DMS 273 treated with DMSO at 0.1 percent for 48 hours (cell line): ENCODE data around the gene CLDN5.

Experiments
- DNase-seq: peaks from one replicate; lab custom pipeline; 2025; lab: John Stamatoyannopoulos, UW

CLDN5 gene

GRCh38 chr22:19522190-19522880 lies 1.9 kb downstream of the CLDN5 start:
- peak; percentile 52 for DNase-seq

DNA sequence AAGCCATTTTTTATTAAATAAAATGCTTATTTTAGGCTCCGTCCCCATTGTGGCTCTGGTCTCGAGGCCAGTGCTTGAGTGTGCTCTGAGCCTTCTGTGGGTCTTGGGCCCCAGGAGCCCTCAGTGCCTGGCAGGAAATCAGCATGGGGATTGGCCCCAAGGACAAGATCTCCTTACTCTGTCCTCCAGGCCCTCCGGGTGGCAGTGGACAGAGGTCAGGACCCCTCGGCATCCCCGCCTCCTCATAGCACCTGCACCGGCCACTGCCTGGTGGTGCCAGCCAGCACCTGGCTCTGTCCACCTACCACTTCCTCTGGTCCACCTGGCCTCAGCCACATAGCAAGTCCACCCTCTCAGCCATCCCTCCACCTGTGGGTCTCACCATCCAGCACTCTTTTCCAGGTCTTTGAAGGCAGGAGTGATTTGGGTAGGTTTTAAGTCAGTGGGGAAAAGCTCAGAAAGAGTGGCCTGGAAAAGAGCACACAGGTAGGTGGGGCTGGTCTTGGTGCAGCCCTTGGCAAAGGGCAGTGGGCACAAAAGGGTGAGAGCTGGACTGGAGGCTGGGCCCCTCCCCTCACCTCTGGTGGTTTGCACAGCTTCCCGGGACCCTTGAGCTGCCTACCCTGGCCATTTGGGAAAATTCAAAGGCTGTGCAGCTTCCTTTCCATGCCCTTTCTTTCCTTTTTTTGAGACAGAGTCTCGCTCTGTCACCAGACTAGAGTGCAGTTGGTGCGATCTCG lies 3.5 kb downstream of the CLDN5 start:
- DNase-seq = no peak

- DNase-seq = no peak
Measured at GRCh38 chr22:19520007-19520406, 4.2 kb downstream of the CLDN5 start.

DNA sequence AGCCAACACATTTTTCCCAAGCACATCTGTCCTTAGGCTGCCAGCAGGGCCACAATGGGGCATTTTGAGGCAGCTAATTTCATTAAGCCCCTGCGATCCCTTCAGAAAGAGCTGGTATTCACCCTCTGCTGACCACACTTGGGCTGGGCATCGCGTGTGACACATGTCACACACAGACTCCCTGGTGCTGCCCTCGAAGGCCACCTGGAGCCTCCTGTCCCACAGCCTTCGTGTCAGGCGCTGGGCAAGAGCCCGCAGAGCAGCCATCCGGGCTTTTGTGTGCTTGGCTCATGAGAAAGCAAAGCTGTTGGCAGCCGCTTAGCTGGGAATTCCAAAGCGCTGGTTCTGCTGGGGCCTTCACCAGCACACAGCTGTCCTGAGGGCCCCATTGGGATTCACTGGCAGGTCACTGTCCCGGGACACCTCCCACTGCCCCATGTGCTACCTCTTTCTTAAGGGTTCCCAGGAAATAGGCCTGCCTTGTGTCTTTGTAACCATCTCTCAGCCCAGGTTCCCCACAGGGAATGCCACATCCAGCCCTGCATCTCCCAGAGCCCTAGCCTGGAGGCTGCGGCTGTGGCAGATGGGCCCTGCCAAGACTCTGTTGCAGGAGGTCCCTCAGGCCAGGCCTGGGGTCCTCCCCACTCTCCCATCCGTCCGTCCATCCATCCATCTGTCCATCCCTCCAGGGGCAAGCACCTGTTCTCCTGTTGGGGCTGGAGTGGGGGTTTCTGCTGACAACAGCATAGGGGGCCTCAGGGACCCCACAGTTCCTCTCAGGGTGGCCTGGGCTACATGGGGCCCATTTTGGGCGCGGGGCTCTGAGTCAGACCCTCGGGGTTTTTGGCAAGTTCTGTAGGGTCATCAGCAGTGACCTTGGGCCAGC lies 4.9 kb downstream of the CLDN5 start:
- DNase-seq = no peak

DNA sequence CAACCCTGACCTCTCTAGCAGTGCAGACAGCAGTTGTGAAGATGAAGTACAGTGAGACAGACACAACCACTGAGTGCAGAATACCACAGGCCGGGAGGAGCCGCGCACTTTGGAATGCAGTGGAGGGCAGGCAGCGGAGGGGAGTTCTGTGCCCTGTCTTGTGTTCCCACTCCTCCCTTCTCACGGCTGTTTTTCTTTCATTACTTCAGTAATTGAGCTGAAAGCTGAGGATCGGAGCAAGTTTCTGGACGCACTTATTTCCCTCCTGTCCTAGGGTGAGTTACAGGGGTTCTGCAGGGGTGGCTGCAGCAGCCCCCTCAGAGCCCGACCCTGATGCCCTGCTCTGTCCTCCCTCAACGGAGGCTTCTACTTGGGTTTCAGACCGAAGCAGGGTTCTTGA lies 5.6 kb downstream of the CLDN5 start:
- DNase-seq = no peak

DNA sequence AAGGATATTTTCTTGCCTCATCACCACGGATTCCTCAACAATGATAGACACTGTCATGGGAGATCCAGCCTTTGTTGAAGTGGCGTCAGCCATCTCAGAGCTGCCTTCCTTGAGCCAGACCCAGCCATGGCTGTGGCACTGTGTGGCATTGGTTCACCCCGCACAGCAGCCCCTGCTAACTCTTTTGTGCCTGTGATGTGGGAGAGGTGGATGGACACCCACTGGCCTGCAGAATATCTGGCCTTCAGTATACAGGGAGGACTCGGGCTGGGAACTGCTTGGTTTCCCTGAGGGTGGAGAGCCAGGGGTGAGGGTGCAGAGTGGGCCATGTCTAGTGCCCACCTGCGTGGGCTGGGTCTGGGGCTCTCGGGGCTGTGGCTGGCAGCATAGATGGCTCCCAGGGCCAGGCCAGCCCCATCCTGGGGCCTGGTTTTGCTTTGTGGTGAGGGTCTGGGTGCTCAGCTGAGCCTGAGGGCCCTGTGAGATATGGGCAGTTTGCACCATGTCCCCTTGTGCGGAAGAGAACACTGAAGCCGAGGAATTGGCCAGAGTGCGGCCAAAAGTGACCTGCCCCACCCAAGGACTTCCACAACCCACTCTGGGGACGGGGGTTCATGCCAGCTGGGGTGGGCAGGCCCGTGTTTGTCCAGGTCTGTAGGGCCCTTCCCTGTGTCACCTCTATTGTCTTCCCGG lies 6.1 kb downstream of the CLDN5 start:
- DNase-seq = no peak

GRCh38 chr22:19517171-19517500 lies 7.1 kb downstream of the CLDN5 start:
- DNase-seq = no peak

GRCh38 chr22:19516378-19517170 lies 7.6 kb downstream of the CLDN5 start:
- no peak for DNase-seq

DNA sequence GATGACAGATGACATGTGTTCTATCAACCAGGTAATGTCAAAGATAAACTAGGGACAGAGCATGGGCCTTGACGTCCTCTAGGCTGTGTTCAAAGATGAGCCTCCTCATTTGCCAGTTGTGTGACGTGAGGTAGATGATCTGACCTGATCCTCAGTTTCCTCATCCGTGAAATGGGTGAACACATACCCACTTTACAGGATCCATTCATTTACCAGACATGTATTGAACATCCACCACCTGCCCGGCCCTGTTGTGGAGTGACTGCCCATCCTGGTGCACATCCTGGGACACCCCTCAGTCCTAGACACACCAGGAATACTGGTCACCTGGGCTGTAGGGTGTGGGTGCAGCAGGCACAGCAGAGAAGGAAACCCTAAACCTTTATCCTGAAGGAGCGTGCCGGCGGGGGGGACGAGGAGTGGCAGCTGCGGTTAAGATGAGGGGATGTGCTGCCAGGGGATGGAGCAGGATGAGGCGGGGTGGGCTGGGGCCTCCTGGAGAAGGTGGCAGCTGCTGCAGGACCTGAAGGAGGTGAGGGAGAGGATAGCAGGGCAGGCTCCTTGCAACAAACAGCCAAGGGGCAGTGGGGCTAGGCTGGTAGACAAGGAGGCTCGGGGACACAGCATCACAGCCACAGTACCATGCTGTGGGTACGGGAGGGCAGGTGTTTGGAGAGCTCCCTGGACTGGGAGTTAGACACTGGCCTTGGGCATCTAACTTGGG lies 8.4 kb downstream of the CLDN5 start:
- DNase-seq = no peak

DNA sequence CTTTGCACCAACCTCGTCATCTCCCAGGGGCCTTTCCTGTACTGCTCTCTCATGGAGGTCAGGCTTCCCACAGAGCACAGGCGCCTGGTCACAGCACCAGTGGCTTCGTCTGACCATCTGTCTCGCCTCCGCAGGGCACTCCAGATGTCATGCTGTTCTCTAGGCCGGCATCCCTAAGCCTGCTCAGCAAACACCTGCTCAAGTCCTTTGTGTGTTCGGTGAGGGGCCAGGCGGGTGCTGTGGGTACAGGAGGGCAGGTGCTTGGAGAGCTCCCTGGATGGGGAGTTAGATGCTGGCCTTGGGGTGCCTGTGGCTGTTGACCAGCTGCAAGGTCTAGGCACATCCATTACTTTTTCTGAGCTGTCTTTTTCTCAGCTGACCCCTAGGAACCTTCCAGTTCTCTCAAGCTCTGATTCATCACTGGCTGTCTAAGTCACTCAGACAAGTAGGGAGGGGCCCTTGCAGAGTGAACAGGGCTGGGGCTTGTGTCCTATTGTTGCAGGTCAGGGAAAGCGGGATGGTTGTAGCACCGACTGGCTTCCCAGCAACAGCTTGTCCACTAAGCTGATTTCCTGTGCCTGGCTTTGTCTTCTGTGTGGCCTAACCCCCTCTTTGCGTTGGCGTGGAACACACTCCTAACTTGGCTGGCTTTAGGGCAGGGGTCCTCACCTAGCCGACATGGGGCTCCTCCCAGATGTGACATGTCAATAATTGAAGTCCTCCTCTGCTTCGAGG lies 9.2 kb downstream of the CLDN5 start:
- peak; percentile 82 for DNase-seq

DNA sequence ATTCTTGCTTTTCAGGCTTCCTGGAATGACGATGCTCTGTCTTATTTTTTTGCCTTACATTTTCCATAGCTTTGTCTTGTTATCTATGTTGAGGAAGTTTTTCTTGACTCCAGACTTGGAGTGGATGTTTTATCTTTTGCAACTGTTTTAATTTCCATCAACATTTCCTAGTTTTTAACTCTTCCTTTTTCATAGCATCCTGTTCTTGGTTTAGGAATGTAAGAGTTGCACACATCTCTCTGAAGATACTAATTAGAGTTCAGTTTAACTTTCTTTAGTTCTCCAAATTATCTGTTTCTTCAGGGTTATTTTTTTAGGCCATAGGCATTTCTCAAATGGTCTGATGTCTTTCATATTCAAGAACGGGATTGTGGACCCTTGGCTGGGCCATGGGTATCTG lies 10.4 kb downstream of the CLDN5 start:
- DNase-seq = no peak

GRCh38 chr22:19510919-19511341 lies 13.3 kb downstream of the CLDN5 start:
- DNase-seq = no peak

GRCh38 chr22:19509923-19510322 lies 14.3 kb downstream of the CLDN5 start:
- no peak for DNase-seq

GRCh38 chr22:19509191-19509590 lies 15.0 kb downstream of the CLDN5 start:
- no peak for DNase-seq

DNA sequence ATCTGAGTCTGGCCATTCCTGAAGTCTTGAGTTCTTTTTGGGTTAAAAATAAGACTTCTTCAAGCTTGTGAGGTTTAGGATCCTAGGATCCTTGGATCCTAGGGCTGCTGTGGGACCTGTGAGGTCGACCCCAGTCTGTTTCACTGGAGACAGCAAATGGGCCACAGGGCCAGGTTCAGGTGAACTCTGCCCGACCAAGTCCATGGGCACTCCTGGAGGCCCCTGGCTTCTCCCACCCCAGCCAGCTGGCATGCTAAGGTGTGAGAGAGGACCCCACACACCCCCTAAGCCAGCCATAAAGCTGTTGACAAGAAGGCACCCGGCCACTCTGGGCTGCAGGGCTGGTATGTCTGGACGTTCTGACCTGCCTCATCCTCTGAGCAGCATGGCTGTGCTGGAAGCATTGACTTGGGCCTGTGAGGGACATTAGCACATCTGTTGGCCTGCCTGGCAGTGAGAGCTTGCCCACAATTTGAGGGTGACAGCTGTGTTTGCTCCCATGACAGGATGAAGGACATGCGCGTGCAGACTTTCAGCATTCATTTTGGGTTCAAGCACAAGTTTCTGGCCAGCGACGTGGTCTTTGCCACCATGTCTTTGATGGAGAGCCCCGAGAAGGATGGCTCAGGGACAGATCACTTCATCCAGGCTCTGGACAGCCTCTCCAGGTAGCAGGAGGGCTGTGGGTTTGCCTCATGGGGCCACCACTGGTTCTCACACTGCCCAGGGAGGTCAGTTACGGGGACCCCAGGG lies 16.0 kb downstream of the CLDN5 start:
- DNase-seq = no peak

GRCh38 chr22:19507534-19507861 lies 16.7 kb downstream of the CLDN5 start:
- no peak for DNase-seq

- DNase-seq = no peak
Measured at GRCh38 chr22:19506212-19506611, 18.0 kb downstream of the CLDN5 start.

GRCh38 chr22:19505735-19506126 lies 18.5 kb downstream of the CLDN5 start:
- DNase-seq = no peak
